Urothelium cell line (cell line): ENCODE results near the gene LAP3.

Experiments
- DNase-seq: peaks from one replicate; pipeline ENCODE4 v3.0.0; 2011; ENCODE audit warnings: low spot score, mixed read lengths
- FAIRE-seq: peaks from 2 replicates; lab custom pipeline; 2011; peaks lifted over from hg19 to GRCh38; lab: Jason Lieb, UNC

The LAP3 gene

GRCh38 chr4:17614416-17615299 lies 37.7 kb downstream of the LAP3 start, which contains the start of gene MED28:
Gene MED28, plus strand, starts transcription at chr4:17614641. Its CDS starts 14 bp downstream, at chr4:17614655.
- DNase-seq: peak; percentile 93
- no peak for FAIRE-seq

DNA sequence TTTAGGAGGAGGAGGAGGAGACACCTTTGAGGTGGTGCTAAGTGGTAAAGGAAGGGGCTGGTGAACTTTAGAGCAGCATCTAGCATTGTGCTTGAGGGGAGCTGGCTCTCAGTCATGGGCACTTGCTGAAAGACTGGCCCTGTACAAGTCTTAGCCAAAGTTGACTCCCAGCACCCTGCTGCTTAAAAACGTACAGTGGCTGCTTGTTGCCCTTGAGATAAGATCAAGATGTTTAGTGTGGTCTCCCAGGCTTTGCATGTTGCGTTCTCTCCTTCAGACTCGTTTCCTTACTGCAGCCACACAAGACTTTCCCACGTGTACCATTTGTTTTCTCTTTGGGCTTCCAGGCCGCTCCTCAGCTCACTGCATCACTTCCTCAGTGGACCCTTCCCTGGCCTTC lies 39.3 kb downstream of the LAP3 start:
- FAIRE-seq (no peak), DNase-seq (no peak)

GRCh38 chr4:17618926-17619325 lies 41.9 kb downstream of the LAP3 start:
- no peak for DNase-seq
- no peak for FAIRE-seq

DNA sequence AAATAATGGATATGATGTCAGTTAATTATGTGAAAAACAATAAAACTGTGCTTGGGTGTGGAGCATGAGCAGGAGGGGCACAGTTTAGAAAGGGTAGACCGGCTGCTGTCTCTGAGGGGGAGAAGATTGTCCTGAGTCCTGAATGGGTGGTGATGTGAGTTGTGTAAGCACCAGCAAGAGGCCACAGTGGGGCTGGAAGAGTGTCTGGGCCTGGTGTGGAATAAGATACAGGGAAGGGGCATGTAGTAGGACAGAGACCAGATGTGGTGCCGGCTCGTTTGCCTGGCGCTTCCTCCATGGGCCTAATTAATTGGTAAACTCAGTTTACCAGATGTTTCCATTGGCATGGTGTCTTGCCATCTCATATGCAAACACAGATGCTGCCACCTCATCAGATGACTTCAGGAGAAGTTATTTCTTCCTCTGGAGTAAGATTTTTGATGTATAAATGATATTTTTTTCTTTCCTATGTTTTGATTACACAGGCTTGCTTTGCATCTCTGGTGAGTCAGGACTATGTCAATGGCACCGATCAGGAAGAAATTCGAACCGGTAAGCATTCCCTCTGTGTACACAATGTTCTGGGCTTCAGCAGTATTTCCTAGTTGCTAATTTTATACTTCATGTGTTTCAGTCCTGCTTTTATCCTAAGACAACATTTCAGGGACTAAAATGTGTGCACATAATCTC lies 42.6 kb downstream of the LAP3 start:
- FAIRE-seq: no peak
- no peak for DNase-seq

GRCh38 chr4:17623451-17624001 lies 46.5 kb downstream of the LAP3 start:
- FAIRE-seq (no peak), DNase-seq (no peak)

DNA sequence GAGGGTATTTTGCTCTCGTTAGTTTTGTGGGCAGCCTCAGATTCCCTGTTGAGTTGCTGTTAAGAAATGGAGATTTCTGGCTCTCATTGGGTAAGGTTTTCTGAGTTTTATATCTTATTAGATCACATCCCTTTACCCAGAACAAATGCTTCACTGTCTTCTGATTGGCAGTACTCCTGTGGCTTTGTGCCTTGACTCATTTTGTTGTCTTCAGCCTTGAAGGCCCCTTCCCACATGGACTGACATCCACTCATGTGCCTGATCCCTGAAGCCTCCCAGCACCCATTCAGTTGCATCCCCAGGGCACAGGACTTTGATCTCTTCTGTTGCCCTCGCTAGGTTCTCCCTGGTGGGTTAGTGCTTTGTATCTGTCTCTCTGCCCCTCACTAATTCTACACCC lies 47.8 kb downstream of the LAP3 start:
- no peak for FAIRE-seq
- no peak for DNase-seq

GRCh38 chr4:17630228-17630627 lies 53.2 kb downstream of the LAP3 start:
- DNase-seq (no peak), FAIRE-seq (no peak)

DNA sequence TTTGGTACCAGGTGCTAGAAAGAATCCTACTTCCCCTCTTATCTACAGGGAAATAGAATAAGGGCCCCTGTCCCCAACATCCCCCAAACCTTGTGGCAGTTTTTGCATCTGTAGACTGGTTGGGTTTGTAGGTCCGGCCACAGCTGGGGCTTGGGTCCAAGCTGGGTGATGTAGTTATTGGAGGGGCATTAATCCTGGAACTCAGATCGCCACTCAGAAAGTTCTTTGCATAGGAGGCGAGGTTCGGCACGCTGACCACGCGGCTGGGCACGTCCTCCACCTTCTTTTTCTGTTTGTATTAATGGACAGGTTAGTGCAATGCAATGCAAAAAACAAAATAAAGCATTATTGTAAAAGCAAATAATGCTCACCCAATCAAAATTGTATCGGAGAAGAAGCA lies 56.6 kb downstream of the LAP3 start:
- FAIRE-seq: no peak

GRCh38 chr4:17635056-17635455 lies 58.1 kb downstream of the LAP3 start:
- no peak for DNase-seq
- no peak for FAIRE-seq

More for the DNA sequence above, 56.6 kb downstream of the LAP3 start:
- no peak for DNase-seq

DNA sequence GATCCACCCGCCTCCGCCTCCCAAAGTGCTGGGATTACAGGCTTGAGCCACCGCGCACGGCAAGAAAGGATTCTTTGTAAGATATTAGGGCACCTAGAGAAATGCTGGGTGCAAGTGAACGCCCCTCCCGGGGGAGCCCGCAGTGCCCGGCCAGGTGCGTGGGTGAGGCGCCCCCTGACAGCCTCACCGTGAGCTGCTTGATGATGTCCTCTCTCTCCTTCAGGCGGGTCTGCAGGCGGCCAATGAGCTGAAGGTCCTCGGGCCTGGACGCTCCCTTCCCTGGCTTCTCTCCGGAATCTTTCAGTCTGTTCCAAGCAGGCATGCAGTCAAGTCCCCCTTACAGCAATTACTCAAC lies 59.3 kb downstream of the LAP3 start:
- FAIRE-seq (no peak), DNase-seq (no peak)

DNA sequence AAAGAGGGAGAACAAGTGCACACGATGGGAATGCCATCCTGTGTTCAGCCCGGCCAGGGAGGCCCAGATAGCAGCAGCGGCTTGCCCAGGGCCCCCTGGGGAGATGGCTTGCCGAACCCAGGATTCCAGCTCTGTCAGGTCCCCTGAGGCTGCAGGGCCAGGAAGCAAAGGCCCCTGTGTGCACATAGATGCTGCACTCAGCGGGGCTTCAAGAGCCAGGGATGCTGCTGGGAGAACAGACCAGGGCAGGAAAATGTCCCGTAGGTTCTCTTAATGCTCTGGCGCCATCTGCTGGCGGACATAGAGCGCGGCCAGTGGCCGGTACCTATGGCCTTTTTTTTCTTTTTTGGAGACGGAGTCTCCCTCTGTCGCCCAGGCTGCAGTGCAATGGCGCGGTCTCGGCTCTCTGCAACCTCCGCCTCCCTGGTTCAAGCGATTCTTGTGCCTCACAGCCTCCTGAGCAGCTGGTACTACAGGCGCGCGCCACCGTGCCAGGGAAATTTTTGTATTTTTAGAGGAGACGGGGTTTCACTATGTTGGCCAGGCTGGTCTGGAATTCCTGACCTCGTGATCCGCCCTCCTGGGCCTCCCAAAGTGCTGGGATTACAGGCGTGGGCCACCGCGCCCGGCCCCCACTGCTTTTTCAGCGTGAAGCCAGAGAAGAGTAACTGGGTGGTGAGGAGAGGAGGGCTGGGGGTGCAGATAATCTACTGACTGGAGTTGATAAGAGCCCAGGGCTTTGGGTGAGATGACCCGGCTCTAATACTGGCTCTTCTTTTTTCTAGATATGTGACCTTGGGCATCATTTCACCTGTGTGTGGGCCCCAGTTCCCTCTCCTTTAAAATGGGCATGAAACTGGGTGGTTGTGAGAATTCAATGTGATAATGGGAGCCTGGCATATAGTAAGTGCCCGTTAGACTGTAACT lies 60.0 kb downstream of the LAP3 start:
- DNase-seq: peak; percentile 67
- FAIRE-seq: no peak

- FAIRE-seq (no peak), DNase-seq (no peak)
Observed at GRCh38 chr4:17639136-17639535, 62.1 kb downstream of the LAP3 start.

- FAIRE-seq: no peak
- no peak for DNase-seq
Observed at GRCh38 chr4:17642398-17642783, 65.4 kb downstream of the LAP3 start.

DNA sequence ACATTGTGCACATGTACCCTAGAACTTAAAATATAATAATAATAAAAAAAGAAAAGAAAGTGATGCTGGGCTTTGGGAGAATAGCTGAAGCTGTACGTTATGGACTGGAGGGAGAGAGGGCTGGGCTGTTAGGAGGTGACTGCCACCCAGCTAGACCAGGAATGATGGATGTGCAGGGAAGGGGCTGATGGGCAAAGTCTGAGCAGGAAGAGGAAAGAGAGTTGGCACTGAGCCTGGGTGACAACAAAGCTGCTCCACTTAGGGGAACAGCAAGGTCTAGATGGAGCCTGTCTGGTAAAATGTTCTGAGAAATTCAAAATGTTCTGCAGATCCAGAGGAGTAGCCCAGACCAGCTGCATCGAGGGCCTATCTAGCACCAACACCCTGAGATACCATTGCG lies 69.7 kb downstream of the LAP3 start:
- DNase-seq (no peak), FAIRE-seq (no peak)

- FAIRE-seq: no peak
Observed at GRCh38 chr4:17647176-17647806, 70.3 kb downstream of the LAP3 start.

GRCh38 chr4:17647927-17648326 lies 70.9 kb downstream of the LAP3 start:
- FAIRE-seq (no peak), DNase-seq (no peak)

More at GRCh38 chr4:17647176-17647806, 70.3 kb downstream of the LAP3 start:
- DNase-seq: no peak

DNA sequence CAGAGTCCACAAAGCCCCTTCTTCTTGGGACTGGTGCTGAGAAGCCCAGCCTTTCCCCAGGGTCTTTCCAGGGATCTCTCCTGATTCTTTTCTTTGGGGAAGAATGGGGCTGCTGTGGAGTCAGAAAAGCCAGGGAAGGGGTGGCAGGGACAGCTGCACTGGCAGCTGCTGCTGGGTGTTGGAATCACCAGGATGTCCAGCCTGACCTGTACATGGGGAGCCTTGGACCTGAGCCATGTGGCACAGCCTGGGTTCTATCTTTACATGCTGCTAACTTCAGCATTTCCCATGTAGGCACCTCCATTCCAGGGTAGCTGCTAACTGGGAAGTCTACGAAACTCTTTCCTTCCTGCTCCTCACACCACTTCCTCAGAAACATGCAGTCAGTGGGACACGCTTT lies 73.4 kb downstream of the LAP3 start:
- no peak for FAIRE-seq
- no peak for DNase-seq

DNA sequence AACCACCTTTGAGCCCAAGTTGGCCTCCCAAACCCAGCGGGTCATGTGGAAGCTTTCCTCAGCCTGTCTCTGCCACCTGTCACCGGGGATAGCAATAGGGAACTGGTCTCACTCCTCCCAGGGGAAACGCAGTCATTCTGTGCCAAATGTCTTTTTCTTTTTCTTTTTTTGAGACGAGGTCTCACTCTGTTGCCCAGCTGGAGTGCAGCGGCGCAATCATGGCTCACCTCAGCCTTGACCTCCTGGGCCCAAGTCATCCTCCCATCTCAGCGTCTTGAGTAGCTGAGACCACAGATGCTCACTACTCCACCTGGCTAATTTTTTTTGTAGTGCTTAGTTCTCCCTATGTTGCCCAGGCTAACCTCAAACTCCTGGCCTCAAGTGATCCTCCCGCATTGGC lies 77.7 kb downstream of the LAP3 start:
- FAIRE-seq (no peak), DNase-seq (no peak)

GRCh38 chr4:17657090-17657489 lies 80.1 kb downstream of the LAP3 start:
- FAIRE-seq (no peak), DNase-seq (no peak)
